ENCODE data around the gene SP2.

Gene SP2

GRCh38 chr17:47895856-47896671 is at the start of gene SP2:
TSS of gene SP2 (plus strand) at chr17:47896236. CDS start at chr17:47896287, 51 bp downstream.
- peak; percentile 92 for FAIRE-seq

DNA sequence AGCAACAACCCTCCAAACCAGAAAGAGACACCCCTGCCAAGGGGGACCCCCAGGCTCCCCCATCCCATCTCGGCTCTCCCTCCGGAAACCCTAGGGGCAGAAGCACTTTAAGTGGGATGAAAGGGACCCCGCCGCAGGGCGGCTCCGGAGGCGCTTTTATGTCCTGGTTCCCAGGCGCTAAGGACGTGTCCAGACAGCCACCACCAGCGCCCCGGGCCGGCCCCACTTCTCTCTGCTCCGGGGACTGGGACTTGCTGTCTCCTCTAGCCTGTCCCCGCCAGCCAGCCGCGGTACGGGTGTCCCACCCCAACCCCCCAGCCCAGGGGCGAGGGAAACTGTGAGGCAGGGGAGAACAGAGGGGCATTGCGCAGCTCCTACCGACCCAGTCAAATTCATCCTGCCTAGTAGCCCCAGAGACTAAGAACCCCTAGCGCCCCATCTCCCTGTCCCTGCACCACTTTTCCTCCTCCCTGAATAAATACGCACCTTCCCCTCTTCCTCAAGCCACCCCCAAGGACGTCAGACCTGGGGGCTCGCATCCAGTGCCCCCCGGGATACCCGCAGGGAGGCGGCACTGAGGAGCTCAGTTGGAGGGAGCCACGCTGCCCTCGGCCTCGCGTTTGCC is 49.2 kb upstream of the SP2 start:
- no peak for FAIRE-seq

DNA sequence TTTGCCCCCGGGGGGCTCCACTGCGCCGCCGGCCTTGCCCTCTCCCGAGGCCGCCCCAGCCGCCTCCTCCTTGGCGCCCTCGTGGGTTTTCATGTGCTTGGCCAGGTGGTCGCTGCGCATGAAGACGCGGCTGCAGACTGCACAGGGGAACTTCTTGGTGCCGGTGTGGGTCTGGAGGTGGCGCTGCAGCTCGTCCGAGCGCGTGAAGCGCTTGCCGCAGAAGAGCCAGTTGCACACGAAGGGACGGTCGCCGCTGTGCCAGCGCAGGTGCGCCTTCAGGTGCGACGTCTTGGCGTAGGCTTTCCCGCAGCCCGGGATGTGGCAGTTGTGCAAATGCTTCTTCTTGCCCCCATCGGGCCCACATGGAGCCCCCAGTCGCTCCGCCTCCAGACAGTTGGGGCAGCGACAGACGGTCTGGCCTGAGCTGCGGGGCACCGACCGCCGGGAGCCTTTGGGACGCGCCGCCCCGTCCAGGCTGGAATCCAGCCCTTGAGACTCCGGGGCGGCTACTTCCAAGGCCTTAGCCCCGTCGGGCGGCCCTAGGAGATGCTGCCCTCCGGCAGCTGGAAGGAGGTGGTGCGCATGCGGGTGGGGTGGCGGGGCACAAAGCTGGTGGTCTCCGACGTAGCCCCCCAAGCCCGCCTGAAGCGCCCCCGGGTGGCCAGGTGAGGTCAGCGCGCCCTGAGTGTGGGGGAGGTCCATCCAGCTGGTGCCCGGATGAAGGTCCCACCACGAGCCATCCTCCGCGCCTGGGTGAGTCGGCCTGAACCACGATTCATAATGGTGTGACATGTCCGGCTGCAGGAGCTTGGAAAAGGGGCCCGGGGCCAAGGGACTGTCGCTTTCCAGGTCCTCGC is 48.5 kb upstream of the SP2 start:
- FAIRE-seq = no peak

GRCh38 chr17:47848198-47848513 is 47.9 kb upstream of the SP2 start:
- FAIRE-seq = no peak

GRCh38 chr17:47850373-47850691 is 45.7 kb upstream of the SP2 start:
- no peak for FAIRE-seq

DNA sequence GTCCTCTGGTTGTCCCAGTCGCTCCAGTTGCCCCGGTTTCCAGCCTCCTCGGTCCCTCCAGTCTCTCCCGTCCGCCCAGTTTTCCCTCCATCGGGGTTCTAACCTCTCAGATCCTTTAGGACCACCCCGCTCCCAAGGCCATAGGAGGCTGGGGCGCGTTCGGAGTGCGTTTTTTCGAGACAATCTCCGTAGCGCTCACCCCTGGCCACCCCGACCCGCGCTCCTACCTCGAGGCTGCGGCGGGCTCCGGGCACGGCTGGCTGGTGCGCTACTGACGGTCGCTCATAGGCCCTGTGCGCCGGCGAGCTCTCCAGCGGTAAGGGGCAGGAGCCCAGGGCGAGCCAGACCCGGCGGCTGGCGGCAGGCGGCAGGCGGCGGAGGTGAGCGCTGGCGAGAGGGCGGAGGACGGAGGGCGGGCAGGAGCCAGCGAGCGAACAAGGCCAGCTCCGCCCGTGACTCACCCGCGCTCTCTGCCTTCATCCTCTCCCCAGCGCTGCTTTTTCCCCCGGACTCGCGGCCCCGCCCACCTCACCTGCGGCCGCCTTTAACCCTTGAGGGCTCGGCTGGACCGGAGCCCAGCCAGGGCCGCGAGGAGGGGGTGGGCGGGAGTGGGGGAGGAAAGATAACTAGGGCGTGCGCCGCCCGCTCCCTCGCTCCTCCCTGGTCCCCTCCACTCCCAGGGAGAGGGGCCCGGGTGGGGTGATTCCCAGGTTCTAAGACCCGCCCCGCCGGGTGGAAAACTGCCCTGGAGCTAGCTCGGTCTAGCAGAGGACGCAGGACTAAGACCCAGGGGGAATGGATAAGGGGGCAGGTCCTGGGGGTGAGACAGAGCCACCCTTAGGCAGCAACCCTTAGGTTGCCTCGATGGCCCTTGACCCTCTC is 45.1 kb upstream of the SP2 start, which contains the start of gene SP6:
SP6 (minus strand) TSS at position 472 of the 882 bp plus-strand sequence. CDS start 2,734 bp downstream, outside the sequence.
- FAIRE-seq = no peak

- no peak for FAIRE-seq
Observed at GRCh38 chr17:47851764-47852112, 44.3 kb upstream of the SP2 start.

GRCh38 chr17:47852113-47852949 is 43.7 kb upstream of the SP2 start:
- no peak for FAIRE-seq

- no peak for FAIRE-seq
Observed at GRCh38 chr17:47853616-47854015, 42.4 kb upstream of the SP2 start.

- FAIRE-seq = no peak
Observed at GRCh38 chr17:47855737-47856136, 40.3 kb upstream of the SP2 start.

- no peak for FAIRE-seq
Observed at GRCh38 chr17:47856830-47857229, 39.2 kb upstream of the SP2 start.

GRCh38 chr17:47857551-47858455 is 38.2 kb upstream of the SP2 start:
- FAIRE-seq = no peak

DNA sequence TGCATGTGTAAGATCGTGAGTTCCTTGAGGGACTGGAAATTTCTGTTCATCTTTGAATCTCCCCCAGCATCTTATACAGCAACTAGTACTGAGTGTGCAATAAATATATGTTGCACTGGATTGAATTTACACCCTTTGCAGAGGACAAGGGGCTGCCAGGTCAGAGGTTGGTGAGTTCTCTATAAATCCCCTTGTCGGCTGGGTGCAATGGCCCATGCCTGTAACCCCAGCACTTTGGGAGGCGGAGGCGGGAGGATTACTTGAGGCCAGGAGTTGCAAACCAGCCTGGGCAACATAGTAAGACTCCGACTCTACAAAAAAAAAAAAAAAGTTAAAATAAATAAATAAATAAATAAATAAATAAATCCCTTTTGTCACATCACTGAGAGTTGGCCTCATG is 35.6 kb upstream of the SP2 start:
- no peak for FAIRE-seq

DNA sequence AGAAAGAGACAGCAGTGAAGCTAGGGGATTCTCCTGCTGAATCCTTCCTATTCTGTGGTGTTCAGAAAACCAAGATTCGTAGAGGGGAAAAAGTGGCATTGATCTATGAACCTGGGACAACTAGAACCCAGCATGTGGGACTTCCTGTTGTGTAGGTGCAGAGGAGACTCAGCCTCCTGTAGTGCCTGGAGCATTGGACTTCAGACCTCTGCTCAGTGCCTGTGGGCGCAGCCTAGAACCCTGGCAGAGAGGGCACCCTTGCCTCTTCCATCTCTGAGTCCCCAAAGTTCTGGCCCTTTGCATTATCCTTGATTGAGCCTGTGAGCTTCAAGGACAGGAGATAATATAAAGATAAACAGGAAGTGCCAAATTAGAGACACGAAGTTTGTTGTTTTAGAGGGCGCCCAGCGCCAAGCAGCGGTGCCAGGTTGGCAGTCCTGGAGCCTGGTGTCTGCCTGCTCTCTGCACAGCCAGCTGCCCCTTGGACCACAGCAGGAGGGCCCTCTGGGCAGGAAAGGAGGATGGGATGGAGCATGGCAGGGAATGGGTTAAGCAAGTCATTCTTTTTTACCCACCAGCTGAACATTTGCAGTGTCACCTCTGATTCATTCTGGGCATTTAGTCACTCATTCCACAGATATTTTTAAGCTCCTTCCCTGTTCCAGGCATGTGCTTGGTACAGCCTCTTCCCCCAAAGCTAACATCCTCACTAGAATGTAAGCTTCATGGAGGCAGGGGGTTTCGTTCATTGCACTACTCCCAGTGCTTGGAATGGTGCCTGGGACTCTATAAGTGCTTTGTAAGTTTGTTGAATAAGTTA is 33.2 kb upstream of the SP2 start:
- FAIRE-seq = no peak

DNA sequence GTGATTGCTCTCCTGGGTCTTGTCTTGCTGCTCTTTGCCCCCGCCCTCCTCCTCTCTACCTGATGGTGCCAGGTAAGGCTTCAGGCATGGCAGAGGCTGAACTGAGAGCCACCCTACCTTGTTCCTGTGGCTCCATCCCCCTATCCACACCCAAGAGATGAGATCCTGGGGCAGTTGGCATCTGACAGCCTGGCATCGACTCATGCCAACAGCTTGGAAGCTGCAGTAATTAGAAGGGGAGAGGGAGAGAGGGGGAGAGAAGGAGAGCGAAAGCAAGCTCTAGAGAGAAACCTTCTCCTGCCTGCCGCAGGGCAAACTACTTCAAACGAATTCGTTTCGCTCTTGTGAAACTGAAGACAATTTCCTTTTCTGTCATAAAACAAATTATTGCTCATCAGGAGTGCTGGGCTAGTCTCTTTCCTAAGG is 31.2 kb upstream of the SP2 start:
- FAIRE-seq = no peak

DNA sequence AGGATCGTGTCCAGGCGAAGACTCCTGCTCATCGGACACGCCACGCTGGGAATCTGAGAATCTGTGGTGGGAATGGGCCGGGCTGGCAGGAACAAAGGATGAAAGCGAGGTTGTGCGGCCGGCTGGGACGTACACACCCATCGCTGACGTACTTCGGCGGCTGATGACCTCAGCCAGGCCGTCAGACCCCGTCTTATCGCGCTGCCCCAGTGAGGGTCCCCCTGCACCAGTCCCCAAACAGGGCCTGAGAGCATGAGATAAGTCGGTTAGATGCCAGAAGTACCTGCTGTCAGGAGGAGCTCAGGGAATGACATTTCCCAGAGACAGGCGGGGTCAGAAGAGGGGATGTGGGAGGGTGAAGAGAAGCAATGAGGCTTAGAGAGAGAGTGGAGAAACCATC is 29.1 kb upstream of the SP2 start:
- FAIRE-seq = no peak

- no peak for FAIRE-seq
Observed at GRCh38 chr17:47867813-47868533, 28.1 kb upstream of the SP2 start.

- FAIRE-seq = no peak
Observed at GRCh38 chr17:47869114-47869513, 26.9 kb upstream of the SP2 start.

GRCh38 chr17:47870056-47870455 is 26.0 kb upstream of the SP2 start:
- FAIRE-seq = no peak

All from TTC549 (cell line).